H1 (cell line): Measurements from ENCODE around the gene TAS2R38. TPM values are rescaled to one million over a fixed set of nuclear protein-coding genes. Genes with fewer than 3 reads are reported as not detected.

Source experiments
- CTCF ChIA-PET: fragments of 300-600 bp; sonication (Branson Sonifier 250); formaldehyde crosslinking; loops from one replicate; lab custom pipeline; 2021; ENCODE audit not compliant: partially characterized antibody; lab: Charles Lee
- POLR2A ChIA-PET: fragments of 300-600 bp; sonication (Branson Sonifier 250); formaldehyde crosslinking; loops from one replicate; lab custom pipeline; 2021; ENCODE audit warnings: inconsistent platforms; ENCODE audit not compliant: partially characterized antibody; lab: Charles Lee
- DNase-seq, 2 experiments: peaks; one replicate each; pipeline versions ENCODE4 v3.0.0 to v3.0.0-alpha.2; 2010 to 2022; ENCODE audit warnings: low spot score in 2 of 2, low read depth in 1 of 2, mixed read lengths in 1 of 2
- FAIRE-seq: peaks from 2 replicates; lab custom pipeline; 2011; peaks lifted over from hg19 to GRCh38; lab: Jason Lieb, UNC
- H2AFZ ChIP-seq: 2 replicates; pipeline ENCODE4 v1.8.1; 2012; ENCODE audit warnings: low read length, inconsistent platforms
- H2AK5ac ChIP-seq: 2 replicates; pipeline ENCODE4 v1.6.1; 2013; ENCODE audit warnings: low read depth, low read length
- H2BK120ac ChIP-seq: replicated peaks from 2 replicates; pipeline ENCODE3; 2013; ENCODE audit warnings: low read depth, low read length, inconsistent platforms
- H2BK12ac ChIP-seq: 2 replicates; pipeline ENCODE4 v1.6.1; 2013; ENCODE audit warnings: low read depth, low read length
- H2BK15ac ChIP-seq: 2 replicates; pipeline ENCODE4 v1.6.1; 2013; ENCODE audit warnings: low read length
- H2BK20ac ChIP-seq: 2 replicates; pipeline ENCODE4 v1.6.1; 2013; ENCODE audit warnings: low read length
- H2BK5ac ChIP-seq: 2 replicates; pipeline ENCODE4 v1.6.1; 2013; ENCODE audit warnings: low read depth, low read length
- H3K14ac ChIP-seq: 2 replicates; pipeline ENCODE4 v1.6.1; 2013; ENCODE audit warnings: inconsistent platforms; ENCODE audit not compliant: insufficient read length
- H3K18ac ChIP-seq: 2 replicates; pipeline ENCODE4 v1.6.1; 2013; ENCODE audit warnings: low read length; ENCODE audit errors: extremely low read depth
- H3K23ac ChIP-seq: 2 replicates; pipeline ENCODE4 v1.6.1; 2013; ENCODE audit warnings: inconsistent platforms; ENCODE audit not compliant: insufficient read length
- H3K23me2 ChIP-seq: 2 replicates; pipeline ENCODE4 v1.6.1; 2013; ENCODE audit warnings: low read depth, low read length
- H3K27ac ChIP-seq: 2 replicates; pipeline ENCODE4 v1.6.1; 2011; ENCODE audit warnings: low read depth, low read length, inconsistent platforms
- H3K27me3 ChIP-seq, 4 experiments: replicated peaks in 1 of 4; 1 replicate in 1 of 4; 2 replicates in 3 of 4; pipeline versions ENCODE4 v1.6.1 to v1.8.1; 2011 to 2013; ENCODE audit warnings: low read length in 3 of 4, mild to moderate bottlenecking in 3 of 4, inconsistent platforms in 2 of 4, mixed read lengths in 2 of 4, moderate library complexity in 1 of 4; ENCODE audit not compliant: control insufficient read depth in 3 of 4, insufficient read depth in 3 of 4; ENCODE audit errors: extremely low read depth in 1 of 4
- H3K36me3 ChIP-seq, 4 experiments: 2 replicates each; pipeline versions ENCODE4 v1.6.1 to v1.8.1; 2011 to 2013; ENCODE audit warnings: mild to moderate bottlenecking in 4 of 4, low read length in 3 of 4, moderate library complexity in 2 of 4, control low read depth in 1 of 4, inconsistent platforms in 1 of 4; ENCODE audit not compliant: insufficient read depth in 4 of 4, control insufficient read depth in 2 of 4
- H3K4ac ChIP-seq: replicated peaks from 2 replicates; pipeline ENCODE3; 2013; ENCODE audit warnings: low read length, low read depth, mixed read lengths, inconsistent platforms; ENCODE audit not compliant: insufficient read length
- H3K4me1 ChIP-seq, 4 experiments: replicated peaks in 1 of 4; 1 replicate in 1 of 4; 2 replicates in 3 of 4; pipeline versions ENCODE4 v1.6.1 to v1.8.1; 2011 to 2013; ENCODE audit warnings: low read length in 3 of 4, inconsistent platforms in 2 of 4, mixed read lengths in 1 of 4; ENCODE audit not compliant: insufficient read depth in 4 of 4, control insufficient read depth in 3 of 4
- H3K4me2 ChIP-seq, 2 experiments: 2 replicates each; pipeline versions ENCODE4 v1.6.1 to v1.8.1; 2011 to 2013; ENCODE audit warnings: low read depth in 2 of 2, low read length in 2 of 2, control low read depth in 1 of 2, inconsistent platforms in 1 of 2, mild to moderate bottlenecking in 1 of 2; ENCODE audit not compliant: insufficient read depth in 1 of 2
- H3K4me3 ChIP-seq, 4 experiments: fragments of 200-600, 300-600 bp in 1 of 4; sonication (generic), shearing (Covaris generic), sonication (Bioruptor Twin) in 1 of 4; 2 replicates each; pipeline versions ENCODE4 v1.5.1 to v1.8.1; 2011 to 2016; ENCODE audit warnings: low read length in 4 of 4, low read depth in 3 of 4, control low read depth in 2 of 4, inconsistent platforms in 2 of 4, mild to moderate bottlenecking in 2 of 4, mixed read lengths in 1 of 4, moderate library complexity in 1 of 4; ENCODE audit not compliant: insufficient read depth in 2 of 4; ENCODE audit errors: extremely low read depth in 1 of 4
- H3K56ac ChIP-seq: replicated peaks from 2 replicates; pipeline ENCODE3; 2013; ENCODE audit warnings: low read depth, mild to moderate bottlenecking, mixed read lengths, low read length, inconsistent platforms; ENCODE audit not compliant: insufficient read length
- H3K79me1 ChIP-seq: 2 replicates; pipeline ENCODE4 v1.6.1; 2013; ENCODE audit warnings: low read depth, low read length, control low read depth
- H3K79me2 ChIP-seq, 2 experiments: 2 replicates each; pipeline versions ENCODE4 v1.6.1 to v1.8.1; 2012 to 2013; ENCODE audit warnings: low read length in 2 of 2, mild to moderate bottlenecking in 2 of 2, inconsistent platforms in 1 of 2; ENCODE audit not compliant: insufficient read depth in 2 of 2, control insufficient read depth in 1 of 2
- H3K9ac ChIP-seq, 4 experiments: replicated peaks in 1 of 4; 1 replicate in 1 of 4; 2 replicates in 3 of 4; pipeline versions ENCODE4 v1.6.1 to v1.8.1; 2011 to 2013; ENCODE audit warnings: low read depth in 3 of 4, low read length in 3 of 4, control low read depth in 2 of 4, mild to moderate bottlenecking in 2 of 4, moderate library complexity in 2 of 4, inconsistent platforms in 1 of 4; ENCODE audit errors: extremely low read depth in 1 of 4
- H3K9me3 ChIP-seq, 2 experiments: 2 replicates each; pipeline versions ENCODE4 v1.6.1 to v1.8.1; 2012 to 2013; ENCODE audit warnings: mild to moderate bottlenecking in 2 of 2, moderate library complexity in 2 of 2, control low read depth in 1 of 2, inconsistent platforms in 1 of 2, low read depth in 1 of 2, low read length in 1 of 2, mixed read lengths in 1 of 2; ENCODE audit not compliant: insufficient read depth in 2 of 2
- H4K20me1 ChIP-seq, 2 experiments: replicated peaks in 1 of 2; 2 replicates each; pipeline versions ENCODE3 to v1.8.1; 2011 to 2013; ENCODE audit warnings: inconsistent platforms in 2 of 2, low read length in 2 of 2, mild to moderate bottlenecking in 1 of 2; ENCODE audit not compliant: insufficient read depth in 2 of 2, control insufficient read depth in 1 of 2
- H4K5ac ChIP-seq: 2 replicates; pipeline ENCODE4 v1.6.1; 2013; ENCODE audit warnings: low read length, low read depth, mixed read lengths, inconsistent platforms; ENCODE audit not compliant: insufficient read length
- H4K8ac ChIP-seq: 2 replicates; pipeline ENCODE4 v1.8.0; 2013; ENCODE audit warnings: mild to moderate bottlenecking, moderate library complexity, low read length, inconsistent platforms; ENCODE audit not compliant: insufficient read depth; ENCODE audit errors: extremely low read depth
- H4K91ac ChIP-seq: replicated peaks from 2 replicates; pipeline ENCODE3; 2013; ENCODE audit warnings: low read length, mixed read lengths, inconsistent platforms; ENCODE audit not compliant: insufficient read length
- BCL11A ChIP-seq, 2 experiments: IDR thresholded peaks; one replicate each; pipeline ENCODE4 v1.6.1; 2011; ENCODE audit warnings: low read depth in 2 of 2, low read length in 2 of 2, mild to moderate bottlenecking in 2 of 2
- BRCA1 ChIP-seq: IDR thresholded peaks from 2 replicates; pipeline ENCODE4 v1.6.1; 2012; ENCODE audit warnings: low read depth, low read length, improper control_type of control experiment
- FOSL1 ChIP-seq: IDR thresholded peaks from 2 replicates; pipeline ENCODE4 v1.6.1; 2011; ENCODE audit warnings: mild to moderate bottlenecking, low read depth, low read length, moderate library complexity; ENCODE audit not compliant: insufficient read depth
- POU5F1 ChIP-seq: IDR thresholded peaks from 2 replicates; pipeline ENCODE4 v1.6.1; 2011; ENCODE audit warnings: low read depth, mild to moderate bottlenecking, low read length, moderate library complexity
- SIRT6 ChIP-seq: IDR thresholded peaks from one replicate; pipeline ENCODE4 v1.7.1; 2012; ENCODE audit warnings: low read length, inconsistent platforms
- TEAD4 ChIP-seq: IDR thresholded peaks from 2 replicates; pipeline ENCODE4 v1.6.1; 2012; ENCODE audit warnings: low read depth, low read length, inconsistent platforms, mixed read lengths
- WGBS, 2 experiments: shearing (Covaris generic) in 1 of 2; methylation state at CpG; one replicate each; pipeline versions ENCODE4 v1.1.6 to v1.1.7; 2013 to 2015; ENCODE audit warnings: low lambda C conversion rate in 2 of 2, mixed read lengths in 2 of 2, inconsistent platforms in 1 of 2, low coverage in 1 of 2, missing lambda C conversion rate in 1 of 2; ENCODE audit not compliant: insufficient replicate concordance in 2 of 2, insufficient coverage in 1 of 2, insufficient read length in 1 of 2; ENCODE audit errors: extremely low coverage in 1 of 2, missing lambda C conversion rate in 1 of 2; 5-methylcytosine and 5-hydroxymethylcytosine counted together
- polyA plus RNA-seq, 7 experiments: library from polyadenylated mRNA; depleted of rRNA in 3 of 7; stranded (reverse) in 5 of 7; unstranded in 2 of 7; fragments of >200 nt in 5 of 7; fragments of 200-250 nt in 2 of 7; gene quantifications; 1 replicate in 5 of 7; 2 replicates in 1 of 7; 4 replicates in 1 of 7; pipeline versions ENCODE4 v1.2.1 to v1.2.3, GENCODE V29; 2011 to 2013; ENCODE audit warnings: missing spikeins in 2 of 7, mixed read lengths in 2 of 7
- total RNA-seq: library from RNA; stranded (reverse); fragmentation: NEBNext Ultra II Directional; extraction: Animal tissue kit (Norgen Biotek cat#: 25700); gene quantifications from 2 replicates; pipeline ENCODE4 v1.2.1, GENCODE V29; 2021
- TF ChIP-seq, protein P1 (sequence below): IDR thresholded peaks from 2 replicates; pipeline ENCODE4 v1.6.1; 2012; ENCODE audit warnings: inconsistent platforms

The TAS2R38 gene
- total and polyA plus RNA-seq, 2 of the 8 experiments (the other 6 are each of a cell fraction or from before 2014, with no cell fraction given), result 0.11 TPM; not detected in 1

DNA sequence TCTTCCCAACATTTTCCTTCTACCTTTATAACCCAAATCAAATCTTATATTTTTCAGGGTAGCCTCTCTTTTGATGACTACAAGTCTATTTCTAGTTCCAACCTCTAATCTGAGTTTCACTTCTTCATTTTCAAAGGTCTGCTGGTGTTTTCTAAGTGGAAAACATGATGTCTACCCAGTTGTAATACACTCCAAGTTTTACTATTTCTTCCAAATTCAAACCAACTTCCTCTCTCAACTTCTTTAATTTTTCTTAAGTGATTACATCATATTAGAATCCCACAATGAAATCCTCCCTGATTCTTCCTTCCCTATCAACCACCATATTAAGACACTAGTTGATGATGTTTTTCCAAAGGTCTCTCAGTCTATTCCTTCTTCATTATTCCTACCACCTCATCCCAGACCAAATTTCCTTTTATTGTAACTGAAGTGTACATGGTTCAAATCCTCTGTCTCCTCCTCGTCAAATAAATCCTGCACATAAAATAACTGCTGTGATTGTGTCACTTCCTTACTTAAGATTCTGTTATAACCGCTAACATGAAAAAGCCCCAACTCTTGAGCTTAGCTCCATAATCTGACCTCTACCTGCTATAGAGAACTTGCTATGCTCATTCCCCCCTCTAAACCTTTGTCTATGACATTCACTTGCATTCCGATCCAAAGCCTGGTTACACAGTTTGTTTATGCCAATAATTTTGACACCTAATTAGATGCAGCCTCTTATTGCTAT, 12.7 kb downstream of the TAS2R38 start:
- Histone ChIP-seq H4K91ac (no peak overlapping the region), H3K9me3 (no peaks in the 10 kb centered on the region), H3K36me3 (no peaks in the 10 kb centered on the region), H4K5ac (no peak overlapping the region), H3K27ac (no peak overlapping the region), H3K18ac (no peak overlapping the region), H2BK20ac (no peak overlapping the region), H3K4me3 (no peak overlapping the region), H2BK12ac (no peak overlapping the region), H3K4me2 (no peak overlapping the region), H2BK15ac (no peak overlapping the region), H3K9ac (no peak overlapping the region), H3K56ac (no peak overlapping the region), H4K8ac (no peak overlapping the region), H3K4me1 (no peaks in the 10 kb centered on the region), H3K79me2 (no peaks in the 10 kb centered on the region), H2BK120ac (no peak overlapping the region), H3K23ac (no peak overlapping the region), H2AK5ac (no peak overlapping the region), H3K27me3 (no peaks in the 10 kb centered on the region), H2BK5ac (no peak overlapping the region), H2AFZ (no peak overlapping the region), H3K79me1 (no peaks in the 10 kb centered on the region), H3K23me2 (no peaks in the 10 kb centered on the region), H3K4ac (no peak overlapping the region), H3K14ac (no peak overlapping the region), H4K20me1 (no peaks in the 10 kb centered on the region)
- CTCF ChIA-PET, result interaction anchor here (1.2 to 1.3 kb wide), 2 partner anchors 14 to 341 kb away, joined by 3 read pairs; no protein-coding TSS in a partner anchor
- TF ChIP-seq TEAD4, result no peak
- no peak for TF ChIP-seq FOSL1
- no peak for TF ChIP-seq SIRT6
- no peak for TF ChIP-seq BRCA1
- TF ChIP-seq, protein P1, sequence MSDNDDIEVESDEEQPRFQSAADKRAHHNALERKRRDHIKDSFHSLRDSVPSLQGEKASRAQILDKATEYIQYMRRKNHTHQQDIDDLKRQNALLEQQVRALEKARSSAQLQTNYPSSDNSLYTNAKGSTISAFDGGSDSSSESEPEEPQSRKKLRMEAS, result no peak
- no peak for TF ChIP-seq POU5F1
- no peak for TF ChIP-seq BCL11A (IDR thresholded peaks at IDR 0.05; ENCODE audit: low read depth in 2 of 2, low read length in 2 of 2)
- DNase-seq (no peak), FAIRE-seq (no peak)
- 90% methylated on average over 3 of the region's 3 CpGs; no CpG with 5 or more reads in 1 of the 2 experiments for WGBS, 2 experiments
- POLR2A ChIA-PET, result no interaction called here
